GM19043 (cell line): ENCODE results near the gene WDR7.

Experiments
- ATAC-seq: cut with Tn5 transposase; IDR thresholded peaks from one replicate; pipeline ENCODE4 v1.9.1; 2021; ENCODE audit warnings: low read depth; ENCODE audit not compliant: unreplicated experiment

WDR7 gene

DNA sequence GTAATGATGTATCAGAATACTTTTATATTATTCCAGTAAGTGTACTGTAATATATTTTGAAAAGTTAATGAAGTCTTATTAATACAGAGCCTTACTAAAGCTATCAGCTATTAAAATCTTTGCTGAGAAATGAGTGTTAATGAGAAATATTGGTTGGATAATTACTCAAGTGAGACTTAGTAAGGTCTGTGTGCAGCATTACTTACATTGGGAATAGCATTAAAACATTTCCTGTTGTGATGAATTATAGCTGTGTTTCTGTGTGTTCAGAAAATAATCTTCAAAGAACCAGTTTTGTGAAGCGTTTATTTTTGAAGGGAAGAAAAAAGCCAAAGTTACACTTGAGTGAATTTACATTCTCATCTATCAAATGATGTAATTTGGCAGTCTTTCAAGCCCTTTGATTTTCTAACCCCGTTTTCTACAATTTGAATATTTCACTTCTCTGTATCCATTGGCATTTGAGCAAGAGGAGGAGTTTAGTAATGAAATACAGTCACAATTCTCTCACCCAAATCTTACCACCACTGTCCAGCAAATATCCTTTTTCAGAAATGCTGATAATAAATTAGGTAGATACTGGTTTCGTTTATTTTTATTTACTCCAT is 372.2 kb downstream of the WDR7 start:
- ATAC-seq = no peak

DNA sequence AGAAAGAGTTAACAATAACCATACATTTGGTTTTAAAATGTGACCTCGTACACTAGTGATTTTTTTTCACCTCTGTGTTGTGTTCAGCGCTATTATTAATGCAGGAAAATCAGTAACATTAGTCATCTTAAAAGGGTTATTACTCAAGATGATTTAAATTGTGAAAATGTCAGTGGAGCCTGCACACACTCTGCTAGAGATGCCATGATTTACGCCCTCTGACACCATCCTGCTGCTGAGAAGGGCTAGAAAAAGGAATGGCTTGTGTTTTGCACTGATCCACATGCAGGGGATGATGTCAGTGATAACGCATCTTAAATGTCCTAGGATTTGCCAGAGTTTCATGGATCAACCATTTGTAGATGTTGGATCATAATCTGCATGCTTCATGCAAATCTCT is 374.4 kb downstream of the WDR7 start:
- no peak for ATAC-seq

DNA sequence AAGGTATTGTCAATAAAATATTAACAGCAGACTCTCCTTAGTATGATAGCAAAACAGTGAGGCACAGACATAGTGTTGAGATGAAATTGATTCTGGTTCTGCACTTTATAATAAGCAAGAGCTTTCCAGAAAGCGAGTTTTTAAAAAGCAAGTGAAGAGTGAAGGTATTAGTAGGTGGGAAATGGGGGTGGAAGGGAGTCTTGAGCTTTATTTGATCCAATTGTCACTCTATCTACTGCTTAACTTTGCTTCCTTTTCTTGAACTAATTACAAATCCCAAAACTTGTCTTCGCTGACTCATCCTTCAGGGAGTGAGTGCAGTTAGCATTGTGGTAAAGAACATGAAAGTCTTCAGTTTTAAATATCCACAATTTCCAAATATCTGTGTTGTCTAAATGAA is 375.2 kb downstream of the WDR7 start:
- ATAC-seq = no peak

DNA sequence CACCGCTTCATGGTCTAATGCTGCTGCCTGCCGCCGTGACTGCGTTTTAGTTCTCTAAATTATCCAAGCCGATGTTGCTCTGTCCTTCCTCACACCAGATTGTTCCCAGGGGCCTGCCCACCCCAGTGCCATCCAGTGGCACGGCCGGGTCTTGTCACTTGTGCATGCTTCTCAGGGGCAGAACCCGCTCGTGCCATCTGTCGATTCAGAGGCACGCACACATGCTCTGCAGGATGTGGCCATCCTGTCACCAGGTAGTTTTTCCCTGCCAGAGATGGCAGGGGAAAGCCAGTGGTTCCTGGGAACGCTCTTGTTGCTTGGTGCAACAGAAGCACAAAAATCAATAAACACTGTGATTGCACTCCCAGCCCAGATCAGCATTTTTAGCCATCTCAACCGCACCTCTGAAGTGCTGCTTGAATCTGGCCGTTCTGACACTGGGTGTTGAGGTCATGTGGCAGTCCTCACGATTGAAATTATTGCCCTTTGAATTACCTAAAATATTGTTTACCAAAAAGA is 376.1 kb downstream of the WDR7 start:
- no peak for ATAC-seq

DNA sequence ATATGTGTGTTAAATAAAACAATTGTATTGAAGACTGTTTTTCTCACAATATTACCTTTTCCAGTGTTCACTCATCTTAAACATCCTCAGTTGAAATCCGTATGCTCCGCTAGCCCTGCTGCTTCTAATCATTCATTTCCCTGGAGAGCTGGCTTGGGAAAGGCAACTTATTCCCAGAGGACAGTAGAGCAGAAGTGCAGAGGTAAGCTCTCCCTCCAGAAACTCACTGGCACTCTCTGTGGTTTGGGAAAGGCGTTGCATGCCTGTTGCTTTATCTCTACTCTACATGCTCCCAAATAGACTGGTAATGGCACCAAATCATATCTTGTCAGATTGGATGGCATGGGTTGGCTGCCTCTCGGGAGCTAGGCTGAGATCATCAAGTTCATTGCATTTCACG is 378.6 kb downstream of the WDR7 start:
- ATAC-seq = no peak

DNA sequence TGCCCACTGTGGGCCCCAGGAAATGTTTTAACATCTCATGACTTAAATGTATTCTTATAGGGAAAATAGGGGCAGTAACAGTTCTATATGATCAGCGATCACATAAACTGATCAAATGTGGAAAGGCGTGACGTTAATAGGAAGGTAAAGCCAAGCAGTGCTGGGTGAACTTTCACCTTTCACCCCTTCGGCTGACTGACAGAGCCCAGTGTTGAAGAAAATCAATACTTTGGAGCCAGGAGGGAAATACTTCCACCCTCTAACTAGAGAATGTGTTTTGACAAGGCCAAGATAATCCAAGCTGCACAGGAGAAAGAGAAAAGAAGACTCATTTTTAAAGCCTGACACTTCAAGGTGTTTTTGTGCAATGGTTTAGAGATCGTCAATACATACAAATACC is 379.3 kb downstream of the WDR7 start:
- ATAC-seq = no peak

DNA sequence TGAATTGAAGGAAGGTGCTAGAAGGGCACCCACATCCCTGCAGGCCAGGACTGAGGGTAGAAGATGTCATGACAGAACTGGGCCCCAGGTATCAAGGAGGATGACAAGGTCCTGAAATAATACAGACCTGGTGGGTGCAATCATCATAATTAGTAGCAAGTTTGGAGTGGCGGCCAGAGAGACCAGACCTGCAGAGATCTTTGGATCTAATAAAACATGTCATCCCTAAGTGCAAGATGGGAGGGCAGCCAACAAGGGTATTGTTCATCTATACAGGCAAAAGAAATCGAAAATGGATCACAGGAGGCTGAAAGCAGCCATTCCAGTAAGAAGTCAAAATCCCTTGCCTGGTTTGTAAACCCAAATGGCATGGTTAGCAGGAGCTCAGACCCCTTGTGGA is 384.4 kb downstream of the WDR7 start:
- ATAC-seq = no peak

DNA sequence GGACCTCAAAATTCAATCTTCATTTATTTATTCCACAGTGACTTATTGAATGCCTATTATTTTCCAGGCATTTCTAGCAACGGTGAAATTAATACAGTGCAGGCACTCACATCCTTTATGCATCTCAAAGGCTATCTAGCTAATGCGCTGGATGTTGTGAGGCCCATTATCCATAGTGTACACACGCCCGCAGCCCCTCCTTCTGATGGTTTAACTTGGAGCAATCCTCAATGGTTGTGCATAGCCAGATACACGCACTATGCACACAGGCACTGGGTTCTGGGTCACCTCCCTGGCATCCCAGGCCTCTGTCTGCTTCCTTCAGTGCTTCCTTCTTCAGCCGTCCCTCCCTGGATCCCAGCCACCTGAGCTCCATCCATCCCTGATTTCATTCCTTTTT is 387.2 kb downstream of the WDR7 start:
- ATAC-seq = no peak

DNA sequence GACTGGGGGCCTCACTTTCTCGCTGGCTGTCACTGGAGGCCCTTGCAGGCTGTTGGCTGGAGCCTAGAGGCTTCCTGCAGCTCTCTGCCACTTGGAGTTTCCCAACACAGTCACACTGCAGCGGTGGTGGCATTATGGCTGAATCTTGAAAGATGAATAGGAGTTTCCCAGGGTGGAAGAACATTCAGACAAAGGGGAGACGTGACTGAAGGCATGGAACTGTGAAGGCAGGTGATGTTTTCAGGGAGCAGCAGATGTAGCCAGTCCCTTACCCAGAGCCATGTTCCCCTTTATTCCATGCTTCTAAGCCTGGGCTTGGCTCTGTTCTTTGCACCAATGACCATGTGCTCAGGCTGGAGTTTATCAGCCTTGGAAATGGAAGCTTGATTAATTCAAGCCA is 389.0 kb downstream of the WDR7 start:
- ATAC-seq = no peak

DNA sequence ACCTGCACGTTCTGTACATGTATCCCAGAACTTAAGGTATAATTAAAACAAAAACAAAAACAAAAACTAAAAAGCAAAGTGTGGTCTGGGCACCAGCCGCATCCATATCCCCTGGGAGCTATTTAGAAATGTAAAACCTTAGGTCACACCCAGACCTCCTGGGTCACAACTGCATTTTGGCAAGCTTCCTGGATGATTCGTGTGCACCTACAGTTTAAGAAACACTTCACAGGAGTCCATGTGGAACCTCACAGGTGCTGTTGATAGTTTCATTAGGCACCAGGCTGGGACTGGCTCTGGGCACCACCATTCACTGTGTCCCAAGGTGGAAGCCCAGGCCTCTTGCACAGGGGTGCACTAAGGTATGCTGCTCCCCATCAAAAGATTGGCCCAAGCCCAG is 392.1 kb downstream of the WDR7 start:
- ATAC-seq = no peak

DNA sequence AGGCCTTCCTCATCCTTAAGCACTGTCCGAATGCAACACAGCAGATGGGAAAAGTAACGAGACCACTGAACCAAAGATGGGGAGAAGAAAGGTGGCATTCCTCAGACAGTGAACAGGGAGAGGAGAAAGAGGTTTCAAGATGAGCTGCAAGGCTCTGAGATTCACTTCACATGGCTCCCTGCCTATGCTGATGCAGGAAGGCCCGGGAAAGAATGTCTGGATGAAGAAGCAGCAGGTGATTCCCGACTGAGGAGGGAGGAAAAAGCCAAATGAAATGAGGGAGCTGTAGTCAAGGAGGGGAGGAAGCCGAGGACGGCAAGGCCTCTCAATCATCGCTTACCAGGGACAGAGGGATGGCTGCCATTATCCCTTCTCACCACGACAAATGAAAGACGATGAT is 397.2 kb downstream of the WDR7 start:
- ATAC-seq = no peak

DNA sequence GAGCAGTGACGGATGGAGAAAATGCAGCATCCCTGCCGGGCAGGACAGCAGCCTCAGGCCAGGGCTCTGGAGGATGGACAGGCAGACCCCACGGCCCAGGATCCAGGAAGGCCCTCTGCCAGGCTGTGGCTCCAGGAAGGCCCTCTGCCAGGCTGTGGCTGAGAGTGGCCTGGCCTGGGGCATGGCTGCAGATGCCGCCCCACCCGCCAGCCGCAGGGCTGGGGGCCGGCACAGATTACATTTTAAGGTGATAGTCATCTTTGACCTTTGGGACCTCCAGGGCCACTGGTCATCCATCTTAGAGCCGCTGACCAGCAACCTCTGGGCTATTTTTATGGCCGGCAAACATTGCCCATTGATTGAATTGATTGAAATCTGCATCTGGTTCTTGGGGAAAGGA is 397.7 kb downstream of the WDR7 start:
- ATAC-seq = no peak

DNA sequence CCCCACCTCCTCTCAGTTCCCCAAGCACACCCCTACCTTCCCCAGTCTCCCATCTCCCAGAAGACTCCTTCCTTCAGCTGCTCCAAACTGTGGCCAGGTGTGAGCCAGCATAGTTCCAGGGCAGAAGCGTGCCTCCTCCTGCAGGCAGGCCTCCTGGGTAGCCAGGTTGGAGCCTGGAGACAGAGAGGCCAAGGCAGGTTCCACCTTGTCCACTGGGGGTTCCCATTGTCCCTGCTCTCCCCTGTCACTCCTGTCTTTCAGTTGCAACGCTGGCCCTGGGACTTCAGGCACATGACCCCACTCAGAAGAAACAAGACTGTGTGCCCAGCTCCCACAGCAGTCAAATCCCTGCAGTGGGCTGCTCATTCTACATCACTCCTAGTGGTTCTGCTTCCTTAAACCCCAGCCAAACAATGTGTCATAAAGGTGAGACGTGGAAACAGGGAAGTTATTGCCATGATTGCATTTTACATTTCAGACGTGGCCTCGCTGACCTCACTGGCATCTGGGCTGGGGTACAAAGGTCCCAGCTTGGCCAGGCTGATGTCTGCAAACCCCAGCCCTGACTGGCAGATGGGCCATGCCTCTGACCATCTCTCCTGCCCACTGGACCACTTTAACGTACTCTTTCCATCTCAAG is 399.3 kb downstream of the WDR7 start:
- ATAC-seq = no peak

DNA sequence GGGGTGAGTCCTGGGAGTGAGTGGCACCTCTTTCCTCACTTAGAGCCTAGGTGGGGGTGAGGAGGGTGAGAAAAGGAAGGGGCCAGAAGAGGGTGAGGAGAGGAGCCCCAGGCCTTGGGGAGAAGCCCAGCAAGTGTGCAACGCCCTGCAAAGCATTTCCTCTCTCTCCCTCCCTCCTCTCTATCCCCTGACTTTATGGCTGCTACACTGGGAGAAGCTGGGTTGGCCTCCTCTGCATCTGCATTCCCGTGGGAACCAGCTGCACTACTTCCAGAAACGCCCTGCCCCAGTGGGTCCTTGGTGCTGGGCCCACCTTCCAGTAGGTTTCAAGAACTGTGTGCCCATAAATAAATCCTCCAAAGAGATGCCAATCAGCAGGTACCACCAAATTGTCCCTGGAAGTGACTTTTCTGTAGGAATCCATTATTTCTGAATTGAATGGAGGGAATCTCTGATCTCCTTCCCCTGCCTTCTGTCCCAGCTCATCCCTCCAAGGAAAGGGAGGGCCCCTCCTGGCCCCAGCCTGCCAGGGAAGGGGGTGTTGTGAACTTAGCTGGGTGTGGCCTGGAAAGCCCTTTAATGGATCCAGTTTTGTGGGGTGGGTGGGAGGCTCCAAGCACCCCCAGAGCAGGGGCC is 400.0 kb downstream of the WDR7 start:
- no peak for ATAC-seq

DNA sequence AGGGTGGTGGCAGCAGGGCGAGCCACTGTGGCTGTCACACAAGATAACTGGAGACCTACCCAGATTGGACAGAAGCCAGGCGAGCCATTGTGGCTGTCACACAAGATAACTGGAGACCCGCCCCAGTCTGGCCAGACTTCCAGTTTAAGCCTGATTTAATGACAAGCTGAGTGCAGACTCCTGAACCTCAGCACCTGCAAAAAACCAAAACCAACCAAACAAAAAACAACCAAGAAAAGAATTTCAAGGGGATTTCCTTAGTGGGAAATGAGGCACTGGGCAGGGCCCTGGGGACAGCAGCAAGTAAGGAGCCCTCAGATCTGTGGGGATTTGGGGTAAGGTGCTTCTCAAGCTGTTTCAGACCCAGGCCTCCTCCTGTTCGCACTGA is 400.5 kb downstream of the WDR7 start:
- peak; percentile 47 for ATAC-seq

DNA sequence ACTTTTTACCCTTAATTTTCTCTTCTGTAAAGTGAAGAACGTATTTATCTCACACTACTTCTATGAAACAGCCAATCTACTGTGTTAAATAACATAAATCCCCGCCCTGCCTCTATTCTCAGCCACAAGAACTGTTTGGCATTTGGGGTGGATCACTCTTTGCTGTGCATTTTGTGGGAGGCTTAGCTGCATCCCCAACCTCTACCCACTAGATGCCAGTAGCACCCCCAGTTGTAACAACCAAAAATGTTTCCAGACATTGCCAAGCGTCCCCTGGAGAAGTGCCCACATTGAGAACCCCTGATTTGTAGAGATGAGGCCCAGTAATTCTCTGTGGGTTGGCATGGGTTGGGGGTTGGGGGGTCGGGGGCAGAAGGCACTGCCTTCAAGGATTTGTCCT is 401.0 kb downstream of the WDR7 start:
- ATAC-seq = peak; percentile 25

DNA sequence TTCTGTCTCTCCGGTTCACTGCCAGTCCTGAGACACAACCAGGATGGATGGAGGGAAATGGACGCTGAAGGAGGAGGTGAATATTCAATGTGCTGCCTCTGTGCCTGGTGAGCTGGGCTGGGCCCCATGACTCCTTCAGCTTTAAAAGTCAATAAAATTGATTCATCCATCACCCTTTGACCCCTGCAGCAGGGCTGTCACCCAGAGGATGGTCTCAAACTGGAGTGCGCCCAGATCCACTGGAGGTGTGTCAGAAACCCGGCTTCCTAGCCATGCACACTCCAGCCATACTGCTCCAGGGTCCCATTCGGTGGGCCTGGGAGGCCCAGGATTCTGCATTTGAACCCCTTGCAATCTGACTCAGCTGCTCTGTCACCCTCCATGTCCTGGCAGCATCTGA is 401.6 kb downstream of the WDR7 start:
- ATAC-seq = no peak

DNA sequence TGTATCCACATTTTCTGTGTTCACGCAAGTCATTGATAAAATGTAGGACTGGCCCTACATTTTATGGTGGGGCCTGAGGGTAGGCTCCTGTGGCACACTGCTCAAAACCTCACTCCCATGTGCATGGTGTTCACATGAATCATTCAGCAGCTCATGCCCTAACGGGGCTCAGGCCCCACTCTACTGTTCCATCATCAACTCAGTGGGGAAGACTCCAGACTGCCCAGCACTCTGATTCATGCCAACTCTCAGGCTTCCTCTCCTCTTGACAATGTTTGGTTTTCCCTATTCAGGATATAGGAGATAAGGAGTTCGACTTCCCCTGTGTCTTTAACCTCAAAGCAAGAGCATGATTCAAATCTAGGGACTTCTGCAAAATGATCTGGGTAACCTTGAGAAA is 403.7 kb downstream of the WDR7 start:
- ATAC-seq = no peak

DNA sequence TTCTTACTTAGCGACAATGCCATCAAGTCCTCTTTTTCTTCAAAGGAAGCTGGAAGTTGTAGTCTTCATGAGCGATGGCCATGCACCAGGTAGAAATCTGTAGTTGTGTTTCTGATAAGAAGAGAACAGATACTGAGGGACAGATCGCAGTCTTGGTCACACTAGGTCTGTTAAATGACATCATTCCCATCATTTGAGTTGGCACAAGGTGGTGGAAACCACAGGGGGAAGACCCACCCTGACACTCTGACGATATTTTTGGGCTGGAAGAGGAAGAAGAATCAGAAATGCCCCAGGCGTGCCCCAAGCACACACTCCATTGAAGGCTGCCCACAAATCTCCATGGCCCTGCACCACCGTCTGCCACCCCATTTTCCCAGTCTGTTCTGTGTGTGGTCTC is 406.7 kb downstream of the WDR7 start:
- no peak for ATAC-seq

DNA sequence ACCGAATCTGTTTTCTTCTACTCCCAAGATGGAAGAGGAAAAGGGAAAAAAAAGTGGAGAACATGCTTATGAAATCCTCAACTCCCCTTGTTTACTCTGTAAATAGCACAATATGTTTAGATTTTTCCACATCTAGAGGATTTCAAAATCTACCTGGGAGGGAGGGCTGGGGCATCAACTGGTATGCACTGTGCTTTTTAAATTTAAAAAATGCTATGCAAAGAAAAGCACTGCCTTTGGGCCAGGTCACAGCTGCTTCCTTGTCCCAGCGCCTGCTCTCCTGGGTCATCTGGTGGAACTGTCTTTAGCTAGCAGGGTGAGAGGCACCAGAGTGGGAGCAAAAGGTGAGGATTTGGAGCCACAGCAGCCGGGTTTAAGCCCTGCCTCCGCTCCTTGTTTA is 407.6 kb downstream of the WDR7 start:
- no peak for ATAC-seq

DNA sequence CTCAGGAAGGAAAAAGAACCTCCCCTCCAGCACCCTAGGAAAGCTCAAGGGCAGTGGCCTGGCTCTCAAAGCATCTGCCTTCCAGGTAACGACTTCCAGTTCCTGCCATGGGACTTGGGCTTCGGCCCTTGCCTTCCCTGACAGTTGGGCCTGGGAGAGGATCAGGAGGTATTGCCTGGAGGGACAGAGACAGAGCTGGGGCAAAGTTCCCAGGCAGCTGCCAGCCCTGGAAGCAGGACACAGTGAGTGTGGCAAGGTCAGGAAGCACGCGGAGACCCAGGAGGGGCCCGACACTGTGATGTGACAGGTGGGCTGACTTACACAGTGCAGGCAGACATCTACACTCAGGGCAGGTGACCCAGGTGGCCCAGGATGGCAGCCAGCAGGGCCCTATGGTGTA is 408.2 kb downstream of the WDR7 start:
- ATAC-seq = no peak

DNA sequence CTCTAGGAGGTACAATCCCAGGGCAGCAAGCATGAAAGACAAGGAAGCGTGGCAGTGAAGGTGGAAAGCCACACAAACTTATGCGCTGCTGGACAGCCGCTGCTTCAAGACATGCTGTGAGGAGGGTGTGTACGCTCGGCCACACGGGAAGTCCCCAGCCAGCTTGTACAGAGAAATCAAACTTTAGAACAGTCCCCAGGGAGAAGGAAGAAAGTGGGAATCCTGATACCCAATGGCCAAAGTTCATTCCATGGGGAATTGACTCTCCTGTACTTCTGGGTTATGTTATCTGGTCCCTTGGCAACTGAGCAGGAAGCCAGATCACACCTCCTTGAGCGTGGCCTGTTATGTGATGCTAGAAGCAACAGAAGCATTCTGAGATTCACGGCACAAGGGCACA is 409.7 kb downstream of the WDR7 start:
- no peak for ATAC-seq
